ENCODE measurements around the gene HHATL. TPM values are rescaled to one million over a fixed set of nuclear protein-coding genes. Genes with fewer than 3 reads are reported as not detected.
A peak's percentile ranks its signal among the peaks of the same experiment; 100 is the strongest.

Gene HHATL
- total RNA-seq, 4 donors from 2014 or later = 0.62 to 1.3 TPM; not detected in 2

- intact Hi-C loops (cut with DNase I; ENCODE audit: low total_unique reads) = no loop called here
- no peak for DNase-seq
- TF ChIP-seq, protein P1, sequence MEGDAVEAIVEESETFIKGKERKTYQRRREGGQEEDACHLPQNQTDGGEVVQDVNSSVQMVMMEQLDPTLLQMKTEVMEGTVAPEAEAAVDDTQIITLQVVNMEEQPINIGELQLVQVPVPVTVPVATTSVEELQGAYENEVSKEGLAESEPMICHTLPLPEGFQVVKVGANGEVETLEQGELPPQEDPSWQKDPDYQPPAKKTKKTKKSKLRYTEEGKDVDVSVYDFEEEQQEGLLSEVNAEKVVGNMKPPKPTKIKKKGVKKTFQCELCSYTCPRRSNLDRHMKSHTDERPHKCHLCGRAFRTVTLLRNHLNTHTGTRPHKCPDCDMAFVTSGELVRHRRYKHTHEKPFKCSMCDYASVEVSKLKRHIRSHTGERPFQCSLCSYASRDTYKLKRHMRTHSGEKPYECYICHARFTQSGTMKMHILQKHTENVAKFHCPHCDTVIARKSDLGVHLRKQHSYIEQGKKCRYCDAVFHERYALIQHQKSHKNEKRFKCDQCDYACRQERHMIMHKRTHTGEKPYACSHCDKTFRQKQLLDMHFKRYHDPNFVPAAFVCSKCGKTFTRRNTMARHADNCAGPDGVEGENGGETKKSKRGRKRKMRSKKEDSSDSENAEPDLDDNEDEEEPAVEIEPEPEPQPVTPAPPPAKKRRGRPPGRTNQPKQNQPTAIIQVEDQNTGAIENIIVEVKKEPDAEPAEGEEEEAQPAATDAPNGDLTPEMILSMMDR (IDR thresholded peaks at IDR 0.05) = no peak
- TF ChIP-seq POLR2A (IDR thresholded peaks at IDR 0.05) = no peak
Observed at GRCh38 chr3:42712688-42713372, 10.2 kb upstream of the HHATL start.

DNA sequence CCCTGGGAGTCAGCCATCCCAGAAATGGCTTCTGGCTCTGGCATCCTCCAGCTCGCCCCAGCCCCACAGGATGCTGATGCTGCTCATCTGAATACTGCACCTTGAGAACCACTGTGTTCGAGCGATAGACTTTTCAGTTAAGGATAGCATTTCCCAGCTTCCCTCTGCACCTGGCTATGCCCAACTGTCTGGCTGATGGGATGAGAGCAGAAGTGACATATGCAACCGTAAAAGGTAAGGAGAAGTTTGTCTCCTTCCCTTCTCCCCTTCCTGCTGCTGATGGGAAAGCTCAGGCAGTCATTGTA, 9.7 kb upstream of the HHATL start:
- DNase-seq = peak in 1 of 2 donors; percentile 0
- Histone ChIP-seq H3K27ac (no peak overlapping the region), H3K4me3 (no peak overlapping the region), H3K27me3 (no peaks in the 10 kb centered on the region), H3K4me1 (no peaks in the 10 kb centered on the region), H3K36me3 (no peaks in the 10 kb centered on the region), H3K9me3 (no peaks in the 10 kb centered on the region)
- TF ChIP-seq, protein P1 (IDR thresholded peaks at IDR 0.05) = no peak
- no peak for TF ChIP-seq POLR2A (IDR thresholded peaks at IDR 0.05)
- intact Hi-C loops (cut with DNase I; ENCODE audit: low total_unique reads) = no loop called here

More at GRCh38 chr3:42712688-42713372, 10.2 kb upstream of the HHATL start:
- no peaks in the 10 kb centered on the region for H3K4me1 ChIP-seq
- H3K27ac ChIP-seq = no peak overlapping the region
- no peaks in the 10 kb centered on the region for H3K9me3 ChIP-seq
- no peaks in the 10 kb centered on the region for H3K27me3 ChIP-seq
- no peaks in the 10 kb centered on the region for H3K36me3 ChIP-seq
- no peak overlapping the region for H3K4me3 ChIP-seq

DNA sequence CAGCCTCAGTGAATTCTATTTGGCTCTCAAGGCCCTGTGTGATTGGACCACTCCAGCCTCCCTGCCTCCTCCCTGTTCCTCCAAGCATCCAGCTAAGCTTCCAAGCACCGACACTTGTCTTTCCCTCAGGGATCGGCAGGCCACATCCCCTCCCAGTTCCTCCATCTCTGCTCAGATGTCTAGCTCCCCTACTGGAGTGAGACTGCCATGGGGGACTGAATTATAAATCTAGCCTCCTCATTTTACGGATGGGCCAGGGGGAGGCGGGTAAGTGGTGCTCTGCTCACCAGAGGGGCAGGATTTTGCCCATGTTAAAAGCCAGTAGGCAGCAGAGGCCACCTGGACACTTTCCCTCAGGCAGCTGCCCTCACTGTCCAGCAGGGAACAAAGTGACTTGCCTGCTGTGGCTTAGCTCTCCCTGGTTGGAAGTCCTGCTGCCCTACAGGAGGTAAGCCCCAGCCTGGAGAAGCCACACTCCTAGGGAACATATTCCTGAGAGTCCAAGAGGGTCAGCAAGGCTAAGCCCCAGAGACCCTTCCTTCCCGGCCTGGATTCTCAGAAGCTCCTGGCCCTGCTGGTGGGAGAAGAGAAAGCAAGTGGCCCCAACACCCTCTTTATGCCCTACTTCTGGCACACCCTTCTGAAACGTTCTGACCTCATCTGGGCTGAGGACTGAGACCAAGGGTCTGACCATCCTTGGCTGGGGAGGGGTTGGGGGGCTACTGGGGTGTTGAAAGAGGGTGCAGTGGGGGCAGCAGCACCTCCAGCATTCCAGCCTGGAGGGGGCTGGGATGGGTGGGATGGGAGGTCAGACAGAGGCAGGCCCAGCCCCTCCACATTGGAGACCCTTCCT, 9.1 kb upstream of the HHATL start:
- Histone ChIP-seq H3K27ac (no peak overlapping the region), H3K9me3 (no peaks in the 10 kb centered on the region), H3K27me3 (no peaks in the 10 kb centered on the region), H3K4me1 (no peaks in the 10 kb centered on the region), H3K36me3 (no peaks in the 10 kb centered on the region), H3K4me3 (no peak overlapping the region)
- no peak for TF ChIP-seq POLR2A (IDR thresholded peaks at IDR 0.05)
- TF ChIP-seq, protein P1 (IDR thresholded peaks at IDR 0.05) = no peak
- intact Hi-C loops (cut with DNase I; ENCODE audit: low total_unique reads) = no loop called here
- peak in 1 of 2 donors; percentile 9 for DNase-seq

GRCh38 chr3:42710323-42711021, 7.9 kb upstream of the HHATL start:
- no peaks in the 10 kb centered on the region for H3K9me3 ChIP-seq
- H3K4me1 ChIP-seq = no peaks in the 10 kb centered on the region
- H3K4me3 ChIP-seq = no peak overlapping the region
- DNase-seq = no peak
- no peak overlapping the region for H3K27ac ChIP-seq
- no peak for TF ChIP-seq POLR2A (IDR thresholded peaks at IDR 0.05)
- intact Hi-C loops (cut with DNase I; ENCODE audit: low total_unique reads) = no loop called here
- no peaks in the 10 kb centered on the region for H3K27me3 ChIP-seq
- H3K36me3 ChIP-seq = no peaks in the 10 kb centered on the region

GRCh38 chr3:42709621-42710020, 7.0 kb upstream of the HHATL start:
- H3K27ac ChIP-seq = no peak overlapping the region
- no peak for TF ChIP-seq POLR2A (IDR thresholded peaks at IDR 0.05)
- TF ChIP-seq, protein P1 (IDR thresholded peaks at IDR 0.05) = no peak
- intact Hi-C loops (cut with DNase I; ENCODE audit: low total_unique reads) = no loop called here
- DNase-seq = peak in 1 of 2 donors; percentile 5
- no peaks in the 10 kb centered on the region for H3K27me3 ChIP-seq
- no peaks in the 10 kb centered on the region for H3K4me1 ChIP-seq
- no peaks in the 10 kb centered on the region for H3K9me3 ChIP-seq
- H3K4me3 ChIP-seq = no peak overlapping the region
- H3K36me3 ChIP-seq = no peaks in the 10 kb centered on the region

Measured in uterus (tissue), 4 donors.